GM12872 (cell line): ENCODE data around the gene PRSS53.

Source experiments
- CTCF ChIP-seq: IDR thresholded peaks from 3 replicates; pipeline ENCODE4 v1.5.1; 2011; ENCODE audit warnings: low read depth, mild to moderate bottlenecking, low read length, moderate library complexity; ENCODE audit not compliant: insufficient read depth

Gene PRSS53

GRCh38 chr16:31052114-31052513 is 36.6 kb downstream of the PRSS53 start:
- no peak for TF ChIP-seq CTCF

- no peak for TF ChIP-seq CTCF
These were observed 38.3 kb downstream of the PRSS53 start for GRCh38 chr16:31050280-31051030.

GRCh38 chr16:31043898-31044481 is 44.8 kb downstream of the PRSS53 start:
- TF ChIP-seq CTCF: no peak

GRCh38 chr16:31043352-31043751 is 45.4 kb downstream of the PRSS53 start:
- no peak for TF ChIP-seq CTCF

GRCh38 chr16:31042866-31043265 is 45.9 kb downstream of the PRSS53 start:
- TF ChIP-seq CTCF: no peak

GRCh38 chr16:31038993-31039392 is 49.8 kb downstream of the PRSS53 start:
- no peak for TF ChIP-seq CTCF

- no peak for TF ChIP-seq CTCF
These were observed 52.1 kb downstream of the PRSS53 start for GRCh38 chr16:31036691-31037090.
